HEK293 (cell line): ENCODE data around the gene NAP1L4.

Experiments
- CTCF ChIA-PET: fragments of 350-600 bp; formaldehyde crosslinking; extraction: SDS; loops from one replicate; lab custom pipeline; 2021; ENCODE audit warnings: antibody characterized with exemption; lab: Yijun Ruan, JAX
- POLR2A ChIA-PET: fragments of 300-600 bp; formaldehyde crosslinking; extraction: SDS; loops from one replicate; lab custom pipeline; 2020; ENCODE audit warnings: antibody characterized with exemption, inconsistent platforms; lab: Yijun Ruan, JAX
- H3K27ac ChIP-seq: fragments of 200-500 bp; sonication (Bioruptor generic); 2 replicates; pipeline ENCODE4 v1.5.1; 2014; ENCODE audit warnings: low read depth, low read length, control low read depth, inconsistent platforms; ENCODE audit errors: extremely low read depth
- H3K36me3 ChIP-seq, 2 experiments: fragments of 200-500 bp in 1 of 2; sonication (Bioruptor generic) in 1 of 2; 1 replicate in 1 of 2; 2 replicates in 1 of 2; pipeline ENCODE4 v1.5.1; 2014 to 2017; ENCODE audit warnings: inconsistent platforms in 2 of 2, low read length in 2 of 2; ENCODE audit not compliant: control insufficient read depth in 2 of 2, insufficient read depth in 1 of 2
- H3K4me1 ChIP-seq: fragments of 200-500 bp; sonication (Bioruptor generic); 2 replicates; pipeline ENCODE4 v1.5.1; 2014; ENCODE audit warnings: mild to moderate bottlenecking, low read length, inconsistent platforms; ENCODE audit not compliant: control insufficient read depth, insufficient read depth
- H3K4me3 ChIP-seq: 2 replicates; pipeline ENCODE4 v1.5.1; 2011; ENCODE audit warnings: low read depth, mild to moderate bottlenecking, control low read depth, low read length, moderate library complexity
- H3K9me3 ChIP-seq: fragments of 200-500 bp; sonication (Bioruptor generic); 2 replicates; pipeline ENCODE4 v1.5.1; 2014; ENCODE audit warnings: low read depth, low read length, inconsistent platforms; ENCODE audit not compliant: control insufficient read depth, insufficient read depth
- GLIS1 ChIP-seq: fragments of 450-650 bp; formaldehyde crosslinking; IDR thresholded peaks from 2 replicates; pipeline ENCODE4 v1.5.1; 2016; ENCODE audit warnings: missing biosample characterization, missing genetic modification characterization
- GLIS2 ChIP-seq: fragments of 450-650 bp; formaldehyde crosslinking; IDR thresholded peaks from 2 replicates; pipeline ENCODE4 v1.5.1; 2016; ENCODE audit warnings: missing biosample characterization, missing genetic modification characterization
- KLF17 ChIP-seq: fragments of 450-650 bp; formaldehyde crosslinking; IDR thresholded peaks from 2 replicates; pipeline ENCODE4 v1.5.1; 2016; ENCODE audit warnings: missing biosample characterization, missing genetic modification characterization
- MEIS1 ChIP-seq: sonication (generic); formaldehyde crosslinking; IDR thresholded peaks from 2 replicates; pipeline ENCODE4 v1.8.1; 2022; ENCODE audit warnings: missing genetic modification reagents, mild to moderate bottlenecking, borderline replicate concordance
- OSR2 ChIP-seq: fragments of 450-650 bp; formaldehyde crosslinking; IDR thresholded peaks from 2 replicates; pipeline ENCODE4 v1.5.1; 2016; ENCODE audit warnings: missing biosample characterization, missing genetic modification characterization
- PRDM6 ChIP-seq: fragments of 450-650 bp; formaldehyde crosslinking; IDR thresholded peaks from 2 replicates; pipeline ENCODE4 v1.5.1; 2017; ENCODE audit warnings: missing biosample characterization, missing genetic modification characterization
- SP2 ChIP-seq: fragments of 450-650 bp; formaldehyde crosslinking; IDR thresholded peaks from 2 replicates; pipeline ENCODE4 v1.5.1; 2016; ENCODE audit warnings: missing biosample characterization, missing genetic modification characterization
- SP7 ChIP-seq: fragments of 450-650 bp; formaldehyde crosslinking; IDR thresholded peaks from 2 replicates; pipeline ENCODE4 v1.5.1; 2016; ENCODE audit warnings: missing biosample characterization, missing genetic modification characterization
- ZBTB1 ChIP-seq: fragments of 450-650 bp; formaldehyde crosslinking; IDR thresholded peaks from 2 replicates; pipeline ENCODE4 v1.5.1; 2016; ENCODE audit warnings: missing biosample characterization, missing genetic modification characterization
- ZBTB10 ChIP-seq: fragments of 450-650 bp; formaldehyde crosslinking; IDR thresholded peaks from 2 replicates; pipeline ENCODE4 v1.5.1; 2016; ENCODE audit warnings: missing biosample characterization, missing genetic modification characterization
- ZBTB11 ChIP-seq: fragments of 450-650 bp; formaldehyde crosslinking; conservative IDR thresholded peaks from 2 replicates; pipeline ENCODE4 v1.5.1; 2016; ENCODE audit warnings: low read depth, missing biosample characterization, missing genetic modification characterization
- ZBTB44 ChIP-seq: fragments of 450-650 bp; IDR thresholded peaks from 2 replicates; pipeline ENCODE4 v1.5.1; 2018; ENCODE audit warnings: missing biosample characterization, mild to moderate bottlenecking, missing genetic modification characterization
- ZEB2 ChIP-seq: fragments of 450-650 bp; formaldehyde crosslinking; IDR thresholded peaks from 2 replicates; pipeline ENCODE4 v1.5.1; 2016; ENCODE audit warnings: missing biosample characterization, missing genetic modification characterization
- ZIC2 ChIP-seq: fragments of 450-650 bp; formaldehyde crosslinking; IDR thresholded peaks from 2 replicates; pipeline ENCODE4 v1.5.1; 2016; ENCODE audit warnings: missing biosample characterization, missing genetic modification characterization
- ZNF202 ChIP-seq: fragments of 450-650 bp; formaldehyde crosslinking; IDR thresholded peaks from 2 replicates; pipeline ENCODE4 v1.5.1; 2016; ENCODE audit warnings: missing biosample characterization, missing genetic modification characterization, borderline replicate concordance
- ZNF571 ChIP-seq: fragments of 450-650 bp; formaldehyde crosslinking; IDR thresholded peaks from 2 replicates; pipeline ENCODE4 v1.5.0; 2017; ENCODE audit warnings: missing biosample characterization, missing genetic modification characterization
- ZNF600 ChIP-seq: fragments of 450-650 bp; formaldehyde crosslinking; IDR thresholded peaks from 2 replicates; pipeline ENCODE4 v1.5.1; 2016; ENCODE audit warnings: missing biosample characterization, missing genetic modification characterization
- ZNF629 ChIP-seq: fragments of 450-650 bp; formaldehyde crosslinking; IDR thresholded peaks from 2 replicates; pipeline ENCODE4 v1.5.1; 2017; ENCODE audit warnings: missing biosample characterization, missing genetic modification characterization
- ZNF664 ChIP-seq: fragments of 450-650 bp; formaldehyde crosslinking; IDR thresholded peaks from 2 replicates; pipeline ENCODE4 v1.5.1; 2016; ENCODE audit warnings: missing biosample characterization, missing genetic modification characterization
- ZNF677 ChIP-seq: fragments of 450-650 bp; IDR thresholded peaks from 2 replicates; pipeline ENCODE4 v1.5.0; 2018; ENCODE audit warnings: missing biosample characterization, mild to moderate bottlenecking, missing genetic modification characterization, moderate library complexity
- ZNF704 ChIP-seq: fragments of 450-650 bp; formaldehyde crosslinking; IDR thresholded peaks from 2 replicates; pipeline ENCODE4 v1.5.1; 2016; ENCODE audit warnings: missing biosample characterization, missing genetic modification characterization

NAP1L4 gene

GRCh38 chr11:2913019-2913431 lies 79.1 kb downstream of the NAP1L4 start:
- POLR2A ChIA-PET = interaction anchor here (3.1 kb wide), 1 partner anchor 16 kb away, joined by 15 read pairs; the partner anchor contains the start of gene PHLDA2
- no peaks in the 10 kb centered on the region for H3K9me3 ChIP-seq

GRCh38 chr11:2912498-2912897 lies 79.6 kb downstream of the NAP1L4 start:
- H3K4me1 ChIP-seq = no peaks in the 10 kb centered on the region
- no peaks in the 10 kb centered on the region for H3K36me3 ChIP-seq
- H3K4me3 ChIP-seq = no peak overlapping the region
- no peak overlapping the region for H3K27ac ChIP-seq
- no peaks in the 10 kb centered on the region for H3K9me3 ChIP-seq
- CTCF ChIA-PET = interaction anchor here (0.6 to 1.5 kb wide), 2 partner anchors 18 to 302 kb away, joined by 4 read pairs; no protein-coding TSS in a partner anchor
- POLR2A ChIA-PET = interaction anchor here (3.1 kb wide), 1 partner anchor 17 kb away, joined by 15 read pairs; the partner anchor contains the start of gene PHLDA2
- TF ChIP-seq SP7 = 0 out of 2 replicates have a peak, but pooled peaks have one; percentile 13
- TF ChIP-seq ZNF704 (tag by site-specific recombination) = no peak
- TF ChIP-seq ZNF629 (tag by site-specific recombination) = 0 out of 2 replicates have a peak, but pooled peaks have one; percentile 23
- peak; percentile 71 for TF ChIP-seq GLIS1 (tag by site-specific recombination)
- TF ChIP-seq OSR2 (tag by site-specific recombination) = no peak
- TF ChIP-seq SP2 = peak; percentile 69
- no peak for TF ChIP-seq ZNF664 (tag by site-specific recombination)
- peak; percentile 73 for TF ChIP-seq GLIS2 (tag by site-specific recombination)
- TF ChIP-seq KLF17 (tag by site-specific recombination) = peak; percentile 74
- TF ChIP-seq ZBTB11 (tag by site-specific recombination) = no peak

More at GRCh38 chr11:2913019-2913431, 79.1 kb downstream of the NAP1L4 start:
- CTCF ChIA-PET = interaction anchor here (0.6 to 1.5 kb wide), 6 partner anchors 12 to 720 kb away, joined by 3 to 4 read pairs (median 3); no protein-coding TSS in a partner anchor
- no peak overlapping the region for H3K4me3 ChIP-seq
- H3K36me3 ChIP-seq = no peaks in the 10 kb centered on the region
- H3K27ac ChIP-seq = no peak overlapping the region
- H3K4me1 ChIP-seq = no peaks in the 10 kb centered on the region
- no peak for TF ChIP-seq ZEB2 (tag by site-specific recombination)
- TF ChIP-seq ZIC2 (tag by site-specific recombination) = peak; percentile 64
- no peak for TF ChIP-seq PRDM6 (tag by site-specific recombination)
- no peak for TF ChIP-seq ZNF677 (tag by site-specific recombination)
- no peak for TF ChIP-seq ZNF571
- TF ChIP-seq ZBTB44 (tag by site-specific recombination) = no peak
- TF ChIP-seq MEIS1 = no peak
- TF ChIP-seq ZBTB1 (tag by site-specific recombination) = no peak
- TF ChIP-seq ZBTB10 (tag by site-specific recombination) = no peak
- 0 out of 2 replicates have a peak, but pooled peaks have one; percentile 11 for TF ChIP-seq ZNF600
- TF ChIP-seq ZNF202 = no peak
